Mammary epithelial cell (primary cell): Measurements from ENCODE around the gene AGAP1.

Experiments used
- EZH2 ChIP-seq: IDR thresholded peaks from 2 replicates; pipeline ENCODE4 v1.6.1; 2012; ENCODE audit warnings: low read length, inconsistent platforms, borderline replicate concordance
- TF ChIP-seq, protein P1 (sequence below), 2 donors: IDR thresholded peaks in 1 of 2; conservative IDR thresholded peaks in 1 of 2; 2 replicates each; pipeline ENCODE4 v1.5.1; 2011 to 2012; ENCODE audit warnings: inconsistent platforms in 2 of 2, low read length in 2 of 2, mild to moderate bottlenecking in 2 of 2, control low read depth in 1 of 2, low read depth in 1 of 2; ENCODE audit not compliant: insufficient read depth in 1 of 2; ENCODE audit errors: extremely low read depth in 1 of 2

DNA sequence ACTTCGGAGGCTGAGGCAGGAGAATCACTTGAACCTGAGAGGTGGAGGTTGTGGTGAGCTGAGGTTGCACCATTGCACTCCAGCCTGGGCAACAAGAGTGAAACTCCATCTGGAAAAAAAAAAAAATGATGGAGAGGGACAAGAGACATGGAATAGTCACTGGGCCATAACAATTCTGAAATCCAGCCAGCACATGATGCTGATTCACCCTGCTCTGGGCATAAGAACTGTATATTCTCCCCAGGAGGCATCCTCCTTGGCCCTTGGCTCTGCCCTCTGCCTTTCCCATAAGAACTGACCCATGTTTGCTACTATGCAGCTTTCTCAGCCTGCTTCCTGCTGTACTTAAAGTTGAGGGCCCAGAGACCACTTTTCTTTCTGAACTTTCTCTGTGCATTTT, 376.7 kb downstream of the AGAP1 start:
- TF ChIP-seq, protein P1, sequence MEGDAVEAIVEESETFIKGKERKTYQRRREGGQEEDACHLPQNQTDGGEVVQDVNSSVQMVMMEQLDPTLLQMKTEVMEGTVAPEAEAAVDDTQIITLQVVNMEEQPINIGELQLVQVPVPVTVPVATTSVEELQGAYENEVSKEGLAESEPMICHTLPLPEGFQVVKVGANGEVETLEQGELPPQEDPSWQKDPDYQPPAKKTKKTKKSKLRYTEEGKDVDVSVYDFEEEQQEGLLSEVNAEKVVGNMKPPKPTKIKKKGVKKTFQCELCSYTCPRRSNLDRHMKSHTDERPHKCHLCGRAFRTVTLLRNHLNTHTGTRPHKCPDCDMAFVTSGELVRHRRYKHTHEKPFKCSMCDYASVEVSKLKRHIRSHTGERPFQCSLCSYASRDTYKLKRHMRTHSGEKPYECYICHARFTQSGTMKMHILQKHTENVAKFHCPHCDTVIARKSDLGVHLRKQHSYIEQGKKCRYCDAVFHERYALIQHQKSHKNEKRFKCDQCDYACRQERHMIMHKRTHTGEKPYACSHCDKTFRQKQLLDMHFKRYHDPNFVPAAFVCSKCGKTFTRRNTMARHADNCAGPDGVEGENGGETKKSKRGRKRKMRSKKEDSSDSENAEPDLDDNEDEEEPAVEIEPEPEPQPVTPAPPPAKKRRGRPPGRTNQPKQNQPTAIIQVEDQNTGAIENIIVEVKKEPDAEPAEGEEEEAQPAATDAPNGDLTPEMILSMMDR (conservative IDR thresholded peaks at IDR 0.05 in 1 of 2, IDR thresholded peaks at IDR 0.05 in 1 of 2; ENCODE audit: extremely low read depth in 1 of 2, insufficient read depth in 1 of 2, low read depth in 1 of 2, low read length in 2 of 2): no peak
- TF ChIP-seq EZH2: no peak
